ENCODE measurements around the gene PPP1CA.

DNA sequence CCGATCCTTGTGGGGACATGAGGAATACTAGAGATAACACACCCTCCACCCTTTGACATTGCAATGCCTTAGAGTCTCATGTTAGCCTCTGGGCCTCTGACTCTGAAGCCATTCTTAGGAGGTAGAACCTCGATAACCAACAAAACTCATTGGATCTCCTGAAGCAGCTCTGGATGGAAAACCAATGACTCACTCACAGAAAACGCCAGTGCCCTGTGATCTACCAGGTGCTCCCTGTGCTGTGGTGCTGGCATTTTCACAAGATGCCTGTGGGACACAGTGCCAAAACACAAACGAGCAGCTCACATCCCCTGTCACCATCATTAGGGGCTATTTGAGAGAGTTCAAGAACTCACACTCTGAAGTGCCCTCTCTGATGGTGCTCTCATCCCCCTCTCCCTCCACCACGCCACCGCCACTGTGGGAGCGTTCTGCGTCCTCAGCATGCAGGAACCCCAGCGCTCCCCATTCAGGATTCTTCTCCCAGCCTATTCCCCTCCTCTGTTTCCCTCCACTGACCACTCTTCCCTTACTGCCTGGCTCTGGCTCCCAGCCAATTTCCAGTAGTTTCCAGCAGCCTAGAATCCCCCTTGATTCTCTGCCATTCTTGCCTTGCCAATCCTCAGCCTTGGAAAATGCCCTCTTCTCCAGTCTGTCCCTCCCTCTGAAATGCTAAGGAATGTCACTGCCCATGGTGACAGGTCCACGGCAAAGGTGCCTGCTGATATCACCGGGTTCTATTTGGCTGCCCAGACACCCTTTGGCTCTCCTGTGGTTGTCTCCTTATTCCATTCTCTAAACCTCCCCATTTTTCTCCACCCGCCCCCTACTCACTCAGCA, 43.6 kb downstream of the PPP1CA start:
- TF ChIP-seq, protein P1, sequence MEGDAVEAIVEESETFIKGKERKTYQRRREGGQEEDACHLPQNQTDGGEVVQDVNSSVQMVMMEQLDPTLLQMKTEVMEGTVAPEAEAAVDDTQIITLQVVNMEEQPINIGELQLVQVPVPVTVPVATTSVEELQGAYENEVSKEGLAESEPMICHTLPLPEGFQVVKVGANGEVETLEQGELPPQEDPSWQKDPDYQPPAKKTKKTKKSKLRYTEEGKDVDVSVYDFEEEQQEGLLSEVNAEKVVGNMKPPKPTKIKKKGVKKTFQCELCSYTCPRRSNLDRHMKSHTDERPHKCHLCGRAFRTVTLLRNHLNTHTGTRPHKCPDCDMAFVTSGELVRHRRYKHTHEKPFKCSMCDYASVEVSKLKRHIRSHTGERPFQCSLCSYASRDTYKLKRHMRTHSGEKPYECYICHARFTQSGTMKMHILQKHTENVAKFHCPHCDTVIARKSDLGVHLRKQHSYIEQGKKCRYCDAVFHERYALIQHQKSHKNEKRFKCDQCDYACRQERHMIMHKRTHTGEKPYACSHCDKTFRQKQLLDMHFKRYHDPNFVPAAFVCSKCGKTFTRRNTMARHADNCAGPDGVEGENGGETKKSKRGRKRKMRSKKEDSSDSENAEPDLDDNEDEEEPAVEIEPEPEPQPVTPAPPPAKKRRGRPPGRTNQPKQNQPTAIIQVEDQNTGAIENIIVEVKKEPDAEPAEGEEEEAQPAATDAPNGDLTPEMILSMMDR (IDR thresholded peaks at IDR 0.05; ENCODE audit: insufficient read depth, low read length) = no peak
- TF ChIP-seq POLR2AphosphoS5 (IDR thresholded peaks at IDR 0.05; ENCODE audit: low read depth) (no peak), GABPA (IDR thresholded peaks at IDR 0.05; ENCODE audit: low read depth) (no peak)
- TF ChIP-seq, protein P2, sequence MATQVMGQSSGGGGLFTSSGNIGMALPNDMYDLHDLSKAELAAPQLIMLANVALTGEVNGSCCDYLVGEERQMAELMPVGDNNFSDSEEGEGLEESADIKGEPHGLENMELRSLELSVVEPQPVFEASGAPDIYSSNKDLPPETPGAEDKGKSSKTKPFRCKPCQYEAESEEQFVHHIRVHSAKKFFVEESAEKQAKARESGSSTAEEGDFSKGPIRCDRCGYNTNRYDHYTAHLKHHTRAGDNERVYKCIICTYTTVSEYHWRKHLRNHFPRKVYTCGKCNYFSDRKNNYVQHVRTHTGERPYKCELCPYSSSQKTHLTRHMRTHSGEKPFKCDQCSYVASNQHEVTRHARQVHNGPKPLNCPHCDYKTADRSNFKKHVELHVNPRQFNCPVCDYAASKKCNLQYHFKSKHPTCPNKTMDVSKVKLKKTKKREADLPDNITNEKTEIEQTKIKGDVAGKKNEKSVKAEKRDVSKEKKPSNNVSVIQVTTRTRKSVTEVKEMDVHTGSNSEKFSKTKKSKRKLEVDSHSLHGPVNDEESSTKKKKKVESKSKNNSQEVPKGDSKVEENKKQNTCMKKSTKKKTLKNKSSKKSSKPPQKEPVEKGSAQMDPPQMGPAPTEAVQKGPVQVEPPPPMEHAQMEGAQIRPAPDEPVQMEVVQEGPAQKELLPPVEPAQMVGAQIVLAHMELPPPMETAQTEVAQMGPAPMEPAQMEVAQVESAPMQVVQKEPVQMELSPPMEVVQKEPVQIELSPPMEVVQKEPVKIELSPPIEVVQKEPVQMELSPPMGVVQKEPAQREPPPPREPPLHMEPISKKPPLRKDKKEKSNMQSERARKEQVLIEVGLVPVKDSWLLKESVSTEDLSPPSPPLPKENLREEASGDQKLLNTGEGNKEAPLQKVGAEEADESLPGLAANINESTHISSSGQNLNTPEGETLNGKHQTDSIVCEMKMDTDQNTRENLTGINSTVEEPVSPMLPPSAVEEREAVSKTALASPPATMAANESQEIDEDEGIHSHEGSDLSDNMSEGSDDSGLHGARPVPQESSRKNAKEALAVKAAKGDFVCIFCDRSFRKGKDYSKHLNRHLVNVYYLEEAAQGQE (IDR thresholded peaks at IDR 0.05; ENCODE audit: insufficient replicate concordance, low read depth) = no peak
